Measurements from ENCODE around the gene MYLK2.

Gene MYLK2

DNA sequence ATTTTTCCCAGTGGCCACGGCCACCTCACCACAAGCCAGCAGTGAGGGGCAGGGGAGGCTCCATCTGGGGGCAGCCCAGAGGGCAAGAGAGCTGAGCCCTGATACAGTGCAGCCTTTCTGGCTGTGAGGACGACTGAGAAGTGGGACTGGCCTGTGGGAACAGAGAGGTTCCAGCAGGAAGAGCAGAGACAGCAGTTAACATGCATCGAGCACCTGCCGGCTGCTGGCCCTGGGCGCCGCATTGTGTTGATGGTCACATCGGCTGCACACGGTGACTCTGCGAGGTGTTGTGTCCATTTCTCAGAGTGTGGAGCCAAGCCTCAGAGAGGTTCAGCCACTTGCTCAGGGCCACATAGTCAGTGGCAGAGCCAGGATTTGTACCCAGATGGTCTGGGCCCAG, 16.4 kb downstream of the MYLK2 start:
- DNase-seq (ENCODE audit: low read depth, low spot score): no peak

DNA sequence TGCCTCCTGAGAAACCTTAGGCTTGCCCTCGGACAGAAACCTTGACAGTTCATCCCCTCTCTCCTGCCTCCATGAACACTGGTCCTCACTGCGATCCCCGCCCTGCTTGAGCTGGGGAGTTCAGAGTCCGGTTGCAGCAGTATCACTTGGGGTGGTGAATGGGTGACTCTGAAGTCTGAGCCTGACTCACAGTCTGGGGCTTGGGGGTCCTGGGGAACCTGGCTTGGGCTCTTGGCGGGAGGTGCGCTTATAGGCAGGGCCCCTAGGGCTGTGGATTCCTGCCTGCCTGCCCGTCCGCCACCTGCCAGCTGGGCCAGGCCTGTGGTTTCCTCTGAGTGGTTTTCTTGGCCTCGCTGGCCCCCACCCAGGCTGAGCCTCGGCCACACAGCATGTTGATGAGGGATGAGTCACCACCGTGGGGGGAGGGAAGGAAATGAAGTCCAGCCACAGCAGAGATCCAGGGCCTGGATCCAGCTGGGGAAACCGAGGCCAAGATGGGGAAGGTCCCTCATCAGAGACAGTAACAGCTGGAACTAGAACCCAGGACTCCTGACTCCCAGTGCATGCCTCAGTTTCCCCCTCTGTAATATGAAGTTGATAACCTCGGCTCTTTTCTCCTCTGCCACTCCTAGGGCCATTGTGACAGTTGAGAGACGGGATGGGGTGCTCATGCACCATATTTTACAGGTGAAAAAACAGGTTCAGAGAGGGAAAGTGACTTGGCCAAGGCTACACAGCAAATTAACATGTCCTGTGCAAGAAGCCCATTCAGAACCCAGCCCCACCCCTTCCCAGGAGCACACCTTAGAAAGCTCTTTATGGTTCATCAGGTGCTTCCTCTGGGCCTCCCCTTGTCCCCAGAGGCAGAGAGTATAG, 17.1 kb downstream of the MYLK2 start:
- no peak for DNase-seq (ENCODE audit: low read depth, low spot score)

DNA sequence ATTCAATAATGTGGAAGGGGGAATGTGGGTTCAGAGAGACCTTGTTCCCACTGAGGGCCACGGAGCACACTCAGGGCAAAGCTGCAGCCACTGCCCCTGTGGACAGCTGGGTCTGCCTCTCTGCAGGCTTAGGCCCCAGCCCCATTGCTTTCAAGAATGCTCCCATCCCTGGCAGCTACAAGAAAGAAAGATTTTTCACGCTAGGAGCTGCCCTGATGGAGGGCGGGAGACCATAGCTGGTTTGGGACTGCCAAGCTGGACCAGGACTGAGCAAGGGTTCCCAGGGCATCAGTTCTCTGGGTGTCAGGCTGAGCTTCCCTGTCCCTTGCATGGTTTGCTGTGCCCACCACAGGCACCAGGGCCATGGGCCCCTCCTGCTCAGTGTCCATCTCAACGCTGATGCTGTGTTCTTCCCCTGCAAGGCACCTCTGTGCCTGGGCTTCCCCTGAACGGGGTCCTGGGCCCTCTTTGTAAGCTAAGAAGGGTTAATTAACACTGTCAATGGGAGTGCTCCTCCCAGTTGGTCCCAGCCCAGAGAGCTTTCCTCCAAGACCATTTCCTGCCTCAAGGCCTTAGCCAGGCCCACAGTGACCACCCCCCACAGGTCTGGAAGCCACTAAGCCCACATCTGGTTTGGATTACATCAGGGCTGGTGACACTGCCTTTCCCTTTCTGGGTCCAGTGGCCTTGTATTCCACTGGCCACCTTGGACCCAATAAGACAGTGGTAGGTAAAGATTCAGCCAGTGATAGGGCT, 17.9 kb downstream of the MYLK2 start:
- no peak for DNase-seq (ENCODE audit: low read depth, low spot score)

DNA sequence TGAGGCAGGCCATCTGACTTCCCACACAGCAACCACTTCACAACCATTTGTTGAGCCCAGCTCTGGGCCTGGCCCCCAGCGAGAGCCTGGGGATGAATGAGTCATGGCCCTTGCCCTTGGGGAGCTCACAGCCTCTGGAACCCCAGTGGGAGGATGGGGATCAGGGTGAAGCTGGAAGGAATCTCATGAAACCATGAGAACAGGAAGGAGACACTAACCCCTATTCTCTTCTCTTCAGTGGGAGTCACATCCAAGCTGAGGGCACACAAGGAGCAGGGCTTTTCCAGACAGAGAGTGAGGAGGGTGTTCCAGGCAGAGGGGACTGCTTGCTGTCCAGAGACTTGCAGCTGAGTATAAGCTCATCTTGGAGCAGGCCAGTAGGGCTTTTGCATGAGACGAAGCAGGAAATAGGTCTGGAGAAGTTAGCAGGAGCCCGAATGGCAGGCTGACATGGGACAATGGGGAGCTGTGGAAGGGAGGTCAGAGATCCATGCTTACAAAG, 18.8 kb downstream of the MYLK2 start:
- no peak for DNase-seq (ENCODE audit: low read depth, low spot score)

DNA sequence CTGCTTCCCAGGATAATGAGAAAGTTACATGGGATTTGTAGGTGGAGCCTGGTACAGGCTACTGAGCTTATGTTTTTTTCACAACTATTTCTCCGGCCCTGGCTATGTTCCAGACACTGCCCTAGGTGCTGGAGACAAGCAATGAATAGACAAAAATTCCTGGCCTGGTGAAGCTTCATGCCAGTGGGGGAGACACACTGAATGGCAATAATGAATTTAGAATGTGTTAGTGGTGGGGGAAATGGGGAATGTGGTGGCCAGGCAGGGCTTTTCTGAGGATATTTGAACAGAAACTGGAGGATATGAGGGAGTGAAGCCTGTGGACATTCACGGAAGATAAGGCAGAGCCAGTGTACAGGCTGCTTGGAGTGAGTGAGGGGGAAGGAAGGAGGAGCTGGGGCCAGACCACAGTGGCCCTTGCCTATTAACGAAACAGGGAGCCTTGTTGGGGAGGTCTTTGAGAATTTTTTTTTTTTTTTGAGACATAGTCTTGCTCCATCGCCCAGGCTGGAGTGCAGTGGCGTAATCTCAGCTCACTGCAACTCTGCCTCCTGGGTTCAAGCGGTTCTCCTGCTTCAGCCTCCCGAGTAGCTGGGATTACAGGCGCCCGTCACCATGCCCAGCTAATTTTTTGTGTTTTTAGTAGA, 19.6 kb downstream of the MYLK2 start:
- no peak for DNase-seq (ENCODE audit: low read depth, low spot score)

DNA sequence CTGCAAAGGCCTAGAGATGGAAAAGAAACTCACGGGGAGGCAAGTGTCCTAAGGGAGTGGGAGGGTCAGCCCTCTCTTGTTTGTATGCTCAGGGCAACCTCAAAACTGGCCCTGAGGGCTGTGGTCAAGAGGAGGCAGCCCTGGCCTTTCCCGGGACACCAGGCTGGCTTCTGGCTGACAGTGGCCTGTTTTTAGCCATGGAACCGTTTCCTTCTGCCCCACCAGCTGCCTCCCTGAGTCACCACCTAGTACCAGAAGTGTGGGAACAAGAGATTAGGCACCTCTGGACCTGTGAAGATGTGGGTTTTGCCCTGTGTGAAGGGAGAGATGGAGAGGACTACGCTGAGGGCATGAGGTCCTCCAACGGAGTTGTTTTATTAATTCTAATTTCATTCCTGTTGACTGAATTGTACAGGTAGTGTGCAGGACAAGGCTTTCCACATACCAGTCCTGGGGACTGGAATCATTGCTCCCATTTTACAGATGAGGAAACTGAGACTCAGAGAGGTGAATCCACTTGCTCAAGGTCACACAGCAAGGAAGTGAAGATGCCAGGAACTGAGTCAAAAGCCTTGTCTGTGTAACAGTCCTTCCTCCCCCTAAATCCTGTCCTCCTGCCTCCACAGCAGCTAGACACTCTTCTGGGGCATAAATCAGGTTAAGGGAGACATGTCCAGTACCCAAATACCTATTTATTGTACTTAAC, 20.8 kb downstream of the MYLK2 start:
- no peak for DNase-seq (ENCODE audit: low read depth, low spot score)

DNA sequence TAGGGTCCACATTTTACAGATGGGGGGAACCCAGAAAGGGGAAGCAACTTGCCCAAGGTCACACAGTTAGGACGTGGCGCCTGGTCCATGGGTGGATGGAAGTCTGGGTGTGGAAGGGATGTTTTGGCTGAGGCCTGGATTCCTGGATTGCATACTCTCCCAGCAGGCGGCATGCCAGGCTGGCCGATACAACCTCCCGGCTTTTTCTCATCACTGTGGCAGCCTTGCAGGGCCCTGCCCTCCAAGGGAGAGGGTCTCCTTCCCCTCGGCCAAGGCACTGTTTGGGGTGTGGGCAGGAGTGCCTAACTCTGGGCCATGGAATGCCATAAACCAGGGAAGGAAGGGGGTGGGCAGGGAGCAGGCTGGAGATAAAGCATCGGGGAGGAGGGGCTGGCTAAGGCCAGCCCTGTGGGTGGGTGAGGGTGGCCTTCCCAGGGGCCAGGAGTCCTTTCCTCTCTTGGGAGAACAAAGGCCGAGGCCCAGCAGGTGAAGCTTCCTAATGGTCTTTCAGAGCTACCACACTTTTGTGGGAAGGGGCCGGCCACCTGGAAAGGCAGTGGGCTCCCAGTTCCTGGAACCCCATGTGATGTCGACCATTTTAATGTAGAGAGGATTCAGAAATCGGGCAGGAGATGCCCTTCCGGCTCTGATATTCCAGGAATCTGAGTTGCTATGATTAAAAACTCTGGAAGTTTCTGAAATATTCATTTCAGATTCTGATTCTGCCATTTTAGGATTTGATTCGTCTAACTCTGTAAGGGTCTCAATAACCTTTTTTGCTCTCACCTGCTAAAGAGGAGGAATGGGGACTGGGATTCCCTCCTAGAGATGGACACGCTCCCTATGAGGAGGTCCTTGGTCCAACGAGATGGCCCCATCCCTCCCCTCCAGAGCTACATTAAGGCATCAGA, 22.0 kb downstream of the MYLK2 start:
- no peak for DNase-seq (ENCODE audit: low read depth, low spot score)

DNA sequence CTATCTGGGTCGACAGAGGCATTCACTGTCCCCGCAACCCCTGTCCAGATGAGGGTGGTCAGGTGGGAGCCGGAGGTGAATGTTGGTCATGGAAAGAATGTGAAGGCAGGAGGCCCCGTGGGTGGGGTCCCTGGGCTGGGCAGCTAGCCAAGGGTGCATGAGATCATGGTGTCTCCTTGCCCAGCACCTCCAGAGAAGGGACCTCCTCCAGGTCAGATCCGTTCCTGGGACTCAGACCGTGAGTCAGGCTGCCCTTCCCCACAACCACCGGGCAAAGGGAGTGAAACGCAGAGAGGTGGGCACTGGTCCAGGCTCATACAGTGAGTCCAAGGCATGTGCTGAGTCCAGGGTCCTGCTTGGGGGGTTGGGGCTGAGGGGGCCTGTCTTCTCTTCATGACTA, 22.8 kb downstream of the MYLK2 start:
- no peak for DNase-seq (ENCODE audit: low read depth, low spot score)

DNA sequence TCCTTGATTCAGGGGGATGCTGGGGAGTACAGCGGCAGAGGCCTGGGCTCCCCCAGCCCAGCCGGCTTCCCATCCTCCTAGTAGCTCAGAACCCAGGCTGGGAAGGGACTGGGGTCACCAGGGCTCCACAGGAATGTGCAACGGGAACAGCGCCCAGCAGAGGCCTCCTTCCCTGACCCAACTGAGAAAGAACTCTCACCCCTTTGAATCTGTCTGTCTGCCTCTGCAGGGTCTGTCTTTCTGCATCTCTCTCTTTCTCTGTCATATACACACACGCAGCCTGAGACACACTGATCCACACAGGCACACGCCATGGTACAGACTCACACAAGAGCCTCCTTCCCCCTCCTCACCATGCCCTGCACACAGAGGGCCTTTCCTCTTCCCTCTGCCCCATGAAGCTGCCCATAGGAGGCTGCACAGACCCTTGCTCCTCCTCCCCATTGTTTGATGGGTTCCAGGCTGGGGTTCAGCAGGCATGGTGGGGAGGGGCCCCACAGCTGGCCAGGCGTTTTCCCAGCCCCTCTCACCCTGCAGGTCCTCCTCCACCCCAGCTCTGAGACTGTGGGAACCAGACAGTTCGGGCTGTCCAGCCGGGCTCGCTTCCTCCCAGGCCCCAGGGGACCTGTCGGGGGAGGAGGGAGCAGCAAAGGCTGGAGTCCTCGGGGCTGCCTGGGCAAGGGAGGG, 23.5 kb downstream of the MYLK2 start:
- no peak for DNase-seq (ENCODE audit: low read depth, low spot score)

DNA sequence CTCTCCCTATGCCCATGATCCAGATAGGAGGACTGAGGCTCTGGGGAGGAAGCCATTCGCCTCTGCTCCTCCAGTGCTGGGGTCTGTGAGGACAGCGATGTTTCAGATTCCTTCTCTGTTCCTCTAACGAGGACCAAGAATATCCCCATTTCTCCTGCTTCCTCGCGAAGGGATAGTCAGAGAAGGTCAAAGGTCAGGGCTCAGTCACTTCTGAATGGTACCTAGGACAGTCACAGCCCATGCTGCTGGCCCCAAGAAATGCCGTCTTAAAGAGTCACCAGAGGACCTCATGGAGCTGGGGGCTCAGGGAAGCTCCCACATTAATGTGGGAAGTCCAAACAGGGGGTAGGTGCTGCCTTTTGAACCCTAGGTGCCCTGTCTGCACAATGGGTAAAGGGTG, 24.1 kb downstream of the MYLK2 start:
- DNase-seq (ENCODE audit: low read depth, low spot score): no peak

DNA sequence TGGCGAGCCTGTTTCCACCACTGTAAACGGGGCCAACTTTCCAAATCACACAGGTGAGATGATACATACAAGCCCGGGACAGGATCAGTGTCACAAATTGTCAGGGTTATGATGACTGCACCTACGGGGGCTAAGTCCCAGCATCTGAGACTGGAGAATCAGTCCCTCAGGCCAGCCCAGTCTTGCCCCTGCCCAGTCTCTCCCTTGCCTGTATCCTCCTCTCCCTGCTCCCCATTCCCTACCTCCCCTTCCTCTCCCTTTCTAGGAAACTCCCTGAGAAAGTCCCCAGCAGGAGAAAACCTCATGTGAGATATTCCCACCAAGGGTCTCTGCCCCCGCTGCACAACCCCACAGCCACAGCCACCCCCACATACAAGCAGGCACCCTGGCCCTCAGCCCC, 24.7 kb downstream of the MYLK2 start:
- no peak for DNase-seq (ENCODE audit: low read depth, low spot score)

DNA sequence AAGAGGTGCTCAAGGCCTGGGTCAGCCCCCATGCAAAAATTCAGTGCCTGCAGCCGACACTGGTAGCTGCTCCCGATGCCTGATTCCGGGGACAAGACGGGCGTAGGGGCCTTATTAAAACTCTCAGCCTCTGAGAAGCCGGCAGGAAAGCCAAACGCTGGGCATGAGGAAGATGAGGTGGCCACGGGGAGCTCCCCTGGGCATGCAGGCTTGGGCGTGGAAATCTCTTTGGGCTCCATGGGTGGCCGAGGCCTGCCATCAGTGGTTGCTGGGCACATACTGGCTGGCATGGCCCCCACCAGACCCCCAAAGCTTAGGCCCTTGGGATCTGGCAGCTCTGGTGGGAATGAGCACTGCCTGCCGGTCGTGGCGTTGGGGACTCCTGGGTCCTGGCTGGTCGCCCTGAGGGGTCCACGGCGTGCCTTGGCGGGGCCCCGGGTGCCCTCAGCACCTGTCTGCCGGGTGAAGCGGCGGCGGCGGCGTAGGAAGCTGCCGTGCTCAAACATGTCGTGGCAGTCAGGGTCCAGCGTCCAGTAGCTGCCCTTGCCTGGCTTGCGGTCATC, 25.7 kb downstream of the MYLK2 start:
- DNase-seq (ENCODE audit: low read depth, low spot score): no peak

DNA sequence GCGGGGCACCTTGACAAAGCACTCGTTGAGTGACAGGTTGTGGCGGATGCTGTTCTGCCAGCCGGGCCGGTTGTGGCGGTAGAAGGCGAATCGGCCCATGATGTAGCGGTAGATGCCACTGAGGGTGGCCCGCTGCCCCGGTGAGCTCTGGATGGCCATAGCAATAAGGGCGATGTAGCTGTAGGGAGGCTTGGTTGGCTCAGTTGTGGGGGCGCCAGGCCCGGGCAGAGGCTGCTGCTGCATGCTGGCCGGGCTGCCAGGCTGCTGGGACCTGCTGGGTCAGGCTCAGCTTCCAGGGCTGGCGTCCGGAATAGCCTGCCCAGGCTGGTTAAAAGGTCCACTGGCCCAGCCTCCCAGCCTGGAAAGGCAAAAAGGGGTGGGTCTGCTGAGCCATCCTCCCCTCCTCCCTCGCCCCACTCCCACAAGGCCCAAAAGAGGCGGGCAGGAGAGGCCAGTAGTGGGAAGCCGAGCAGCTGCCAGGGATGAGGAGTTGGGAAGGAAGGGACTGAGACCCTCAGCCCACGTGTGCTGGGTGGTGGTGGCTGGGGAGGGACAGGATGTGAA, 26.2 kb downstream of the MYLK2 start, which contains the start of gene FOXS1:
Gene FOXS1 (minus strand): TSS at position 305 of the 564 bp plus-strand sequence. CDS start 62 bp downstream, at position 243.
- DNase-seq (ENCODE audit: low read depth, low spot score): no peak

DNA sequence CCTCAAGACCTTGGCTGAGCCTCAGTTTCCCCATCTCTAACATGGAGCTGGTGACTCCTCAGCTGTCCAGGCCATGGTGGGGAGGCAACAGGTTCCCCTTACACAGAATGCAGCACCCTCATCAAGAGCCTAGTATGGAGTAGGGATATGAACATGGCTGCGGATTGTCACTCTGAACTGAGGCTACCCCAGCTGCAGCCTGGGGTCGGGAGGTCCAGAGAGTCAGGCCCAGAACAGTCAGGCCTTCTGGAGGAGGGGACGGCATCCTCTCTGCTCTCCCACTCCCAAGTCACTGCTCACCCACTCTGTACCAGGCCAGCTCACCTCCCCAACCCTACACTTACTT, 27.6 kb downstream of the MYLK2 start:
- no peak for DNase-seq (ENCODE audit: low read depth, low spot score)

DNA sequence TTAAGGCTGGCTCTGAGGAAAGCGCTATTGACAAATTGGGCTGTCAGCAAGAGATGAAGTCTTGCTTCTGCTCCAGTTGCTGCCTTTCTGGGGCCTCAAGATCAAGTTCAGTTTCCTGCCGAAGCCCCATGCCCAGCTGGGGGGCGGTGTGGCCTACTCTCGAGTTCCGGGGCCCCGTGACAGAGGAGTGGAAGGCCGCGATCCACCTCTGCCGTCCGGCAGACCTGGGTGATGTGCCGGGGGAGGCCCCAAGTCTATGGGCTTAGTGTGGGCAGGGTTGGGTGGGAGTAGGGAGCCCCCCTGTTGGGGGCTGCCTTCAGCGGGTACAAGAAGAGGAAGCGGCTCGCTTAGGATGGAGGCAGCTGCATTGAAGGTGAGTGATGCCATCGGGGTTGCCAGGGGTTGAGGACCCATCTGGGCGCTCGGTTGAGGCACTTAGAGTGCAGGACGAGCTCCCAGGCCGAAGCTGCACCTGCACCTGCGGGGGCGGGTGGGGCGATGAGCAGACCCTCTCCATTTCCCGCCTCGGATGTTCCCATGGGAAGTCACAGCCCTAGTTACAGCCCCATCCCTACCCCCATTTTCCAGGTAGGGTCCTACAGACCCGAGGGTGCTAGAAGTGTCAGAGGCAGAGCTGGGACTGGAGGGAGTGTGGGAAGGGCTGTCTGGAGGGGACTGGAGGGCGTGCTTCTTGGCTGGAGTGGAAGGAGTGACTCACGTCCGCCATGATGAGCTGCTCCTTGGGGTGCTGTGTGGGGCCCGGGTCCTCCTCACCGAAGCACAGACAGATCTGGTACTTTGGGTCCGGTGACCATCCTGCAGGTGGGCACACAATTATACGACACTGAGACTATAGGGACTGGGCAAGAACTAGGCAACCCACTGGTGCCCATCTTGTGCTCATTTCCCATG, 29.2 kb downstream of the MYLK2 start:
- DNase-seq (ENCODE audit: low read depth, low spot score): no peak

DNA sequence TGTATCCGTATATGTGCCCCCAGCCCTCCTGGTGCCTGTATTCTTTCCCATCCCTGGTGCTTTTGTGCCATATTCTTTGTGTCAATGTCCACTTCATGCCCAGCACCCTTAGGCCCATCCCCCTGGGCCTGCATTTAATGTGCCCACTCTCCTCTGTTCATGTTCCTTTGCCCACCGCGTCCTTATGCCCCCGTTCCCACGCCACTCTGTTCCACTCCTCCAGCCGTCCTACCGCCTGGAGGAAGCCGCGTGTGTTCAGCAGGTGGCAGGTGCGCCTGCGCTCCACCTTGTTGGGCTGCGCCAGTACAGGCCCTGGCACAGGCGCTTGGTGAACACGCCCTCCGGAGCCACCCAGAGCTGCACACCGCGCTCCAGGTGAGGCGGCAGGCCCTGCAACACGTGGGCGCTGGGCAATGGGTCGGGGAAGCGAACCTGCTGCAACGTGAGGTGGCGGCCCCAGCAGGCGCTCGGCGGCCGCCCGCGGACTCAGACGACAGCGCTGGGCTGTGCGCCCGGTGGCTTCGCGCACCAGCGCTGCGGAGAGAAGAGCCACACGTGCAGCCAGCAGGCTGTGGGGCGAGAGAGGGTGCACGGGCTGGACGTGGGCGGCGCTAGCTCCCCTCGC, 30.3 kb downstream of the MYLK2 start:
- DNase-seq (ENCODE audit: low read depth, low spot score): no peak

DNA sequence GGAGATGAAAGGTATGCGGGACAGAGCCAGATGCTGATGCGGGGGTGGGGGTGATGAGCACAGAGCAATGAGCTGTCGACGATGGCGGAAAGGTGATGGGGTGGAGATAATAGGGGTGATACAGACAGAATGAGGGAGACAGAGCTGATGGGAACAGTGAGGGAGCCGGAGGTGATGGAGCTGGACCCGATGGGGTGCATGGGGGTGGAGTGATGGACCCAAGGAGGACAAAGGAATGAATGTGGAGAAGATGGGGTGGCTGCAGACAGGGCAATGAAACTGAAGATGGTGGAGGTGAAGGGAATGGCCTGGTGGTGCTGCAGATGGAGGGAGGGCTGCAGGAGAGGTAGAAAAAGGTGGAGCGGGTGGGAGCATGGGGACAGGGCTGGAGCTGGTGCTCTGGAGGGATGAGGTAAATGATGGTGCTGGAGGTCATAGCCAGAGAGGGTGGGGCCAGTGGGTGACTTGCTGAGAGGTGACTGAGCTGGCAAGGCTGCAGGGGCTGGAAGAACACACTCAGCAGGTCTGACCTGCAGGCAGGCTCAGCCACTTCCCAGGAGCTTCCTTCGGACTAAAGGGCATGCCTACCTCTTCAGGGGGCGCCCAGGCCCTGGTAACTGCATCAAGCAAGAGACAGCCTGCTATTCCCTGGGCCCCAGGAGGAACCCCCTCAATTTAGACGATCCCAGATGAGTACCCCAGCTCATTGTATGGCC, 32.2 kb downstream of the MYLK2 start:
- DNase-seq (ENCODE audit: low read depth, low spot score): no peak

Data from iPS DF 19.7 (cell line).